IPS-18a (cell line): ENCODE measurements around the gene ZNF669.
A peak's percentile ranks its signal among the peaks of the same experiment; 100 is the strongest.

ENCODE experiments used
- H3K27ac ChIP-seq: one replicate; pipeline ENCODE4 v1.5.1; 2013; ENCODE audit warnings: low read length
- H3K27me3 ChIP-seq: one replicate; pipeline ENCODE4 v1.6.1; 2013; ENCODE audit warnings: mild to moderate bottlenecking, low read length; ENCODE audit not compliant: control insufficient read depth, insufficient read depth
- H3K36me3 ChIP-seq: one replicate; pipeline ENCODE4 v1.6.1; 2013; ENCODE audit warnings: low read depth, low read length; ENCODE audit not compliant: control insufficient read depth
- H3K4me1 ChIP-seq: one replicate; pipeline ENCODE4 v1.6.1; 2013; ENCODE audit warnings: low read depth, low read length; ENCODE audit not compliant: control insufficient read depth
- H3K4me3 ChIP-seq: one replicate; pipeline ENCODE4 v1.5.1; 2013; ENCODE audit warnings: low read length
- H3K9ac ChIP-seq: one replicate; pipeline ENCODE4 v1.6.1; 2013; ENCODE audit warnings: mild to moderate bottlenecking, low read length, moderate library complexity
- H3K9me3 ChIP-seq: one replicate; pipeline ENCODE4 v1.6.1; 2013; ENCODE audit warnings: low read depth, low read length; ENCODE audit not compliant: control insufficient read depth

The ZNF669 gene

GRCh38 chr1:247119600-247120407, 15.6 kb upstream of the ZNF669 start:
- no peaks in the 10 kb centered on the region for H3K27me3 ChIP-seq
- no peak overlapping the region for H3K9ac ChIP-seq
- H3K4me3 ChIP-seq: no peak overlapping the region
- H3K27ac ChIP-seq: no peak overlapping the region
- H3K36me3 ChIP-seq: no peaks in the 10 kb centered on the region
- no peaks in the 10 kb centered on the region for H3K4me1 ChIP-seq
- no peaks in the 10 kb centered on the region for H3K9me3 ChIP-seq

GRCh38 chr1:247118946-247119446, 14.8 kb upstream of the ZNF669 start:
- no peak overlapping the region for H3K9ac ChIP-seq
- no peaks in the 10 kb centered on the region for H3K9me3 ChIP-seq
- no peak overlapping the region for H3K27ac ChIP-seq
- H3K4me3 ChIP-seq: no peak overlapping the region
- no peaks in the 10 kb centered on the region for H3K36me3 ChIP-seq
- H3K4me1 ChIP-seq: no peaks in the 10 kb centered on the region
- H3K27me3 ChIP-seq: no peaks in the 10 kb centered on the region

- H3K9me3 ChIP-seq: no peaks in the 10 kb centered on the region
- no peaks in the 10 kb centered on the region for H3K4me1 ChIP-seq
- no peak overlapping the region for H3K27ac ChIP-seq
- no peak overlapping the region for H3K4me3 ChIP-seq
- H3K27me3 ChIP-seq: peaks cover 29% of the 10 kb centered on the region
- H3K9ac ChIP-seq: no peak overlapping the region
- H3K36me3 ChIP-seq: no peaks in the 10 kb centered on the region
Measured at GRCh38 chr1:247115545-247115944, 11.4 kb upstream of the ZNF669 start.

GRCh38 chr1:247115141-247115510, 11.0 kb upstream of the ZNF669 start:
- no peak overlapping the region for H3K4me3 ChIP-seq
- no peak overlapping the region for H3K9ac ChIP-seq
- peaks cover 33% of the 10 kb centered on the region for H3K27me3 ChIP-seq
- H3K9me3 ChIP-seq: no peaks in the 10 kb centered on the region
- no peaks in the 10 kb centered on the region for H3K4me1 ChIP-seq
- H3K27ac ChIP-seq: no peak overlapping the region
- H3K36me3 ChIP-seq: no peaks in the 10 kb centered on the region

- H3K9ac ChIP-seq: no peak overlapping the region
- no peaks in the 10 kb centered on the region for H3K9me3 ChIP-seq
- H3K27ac ChIP-seq: no peak overlapping the region
- peaks cover 39% of the 10 kb centered on the region for H3K27me3 ChIP-seq
- H3K4me1 ChIP-seq: no peaks in the 10 kb centered on the region
- no peaks in the 10 kb centered on the region for H3K36me3 ChIP-seq
- no peak overlapping the region for H3K4me3 ChIP-seq
Measured at GRCh38 chr1:247114351-247115140, 10.4 kb upstream of the ZNF669 start.

GRCh38 chr1:247113733-247114271, 9.6 kb upstream of the ZNF669 start:
- no peak overlapping the region for H3K27ac ChIP-seq
- H3K36me3 ChIP-seq: no peaks in the 10 kb centered on the region
- H3K27me3 ChIP-seq: peaks cover 46% of the 10 kb centered on the region
- no peak overlapping the region for H3K4me3 ChIP-seq
- H3K9me3 ChIP-seq: no peaks in the 10 kb centered on the region
- H3K4me1 ChIP-seq: no peaks in the 10 kb centered on the region
- no peak overlapping the region for H3K9ac ChIP-seq

- Histone ChIP-seq H3K9me3 (no peaks in the 10 kb centered on the region), H3K9ac (no peak overlapping the region), H3K27me3 (peaks cover 48% of the 10 kb centered on the region), H3K36me3 (no peaks in the 10 kb centered on the region), H3K27ac (no peak overlapping the region), H3K4me1 (no peaks in the 10 kb centered on the region), H3K4me3 (no peak overlapping the region)
Measured at GRCh38 chr1:247113094-247113497, 8.9 kb upstream of the ZNF669 start.

- Histone ChIP-seq H3K9me3 (no peaks in the 10 kb centered on the region), H3K27ac (no peak overlapping the region)
Measured at GRCh38 chr1:247112479-247112781, 8.3 kb upstream of the ZNF669 start.

GRCh38 chr1:247111700-247112478, 7.7 kb upstream of the ZNF669 start:
- H3K4me1 ChIP-seq: no peaks in the 10 kb centered on the region
- H3K4me3 ChIP-seq: peak overlapping the region; percentile 65
- no peak overlapping the region for H3K9ac ChIP-seq
- no peak overlapping the region for H3K27ac ChIP-seq
- H3K27me3 ChIP-seq: peaks cover 48% of the 10 kb centered on the region
- H3K9me3 ChIP-seq: no peaks in the 10 kb centered on the region
- H3K36me3 ChIP-seq: no peaks in the 10 kb centered on the region

More at GRCh38 chr1:247112479-247112781, 8.3 kb upstream of the ZNF669 start:
- Histone ChIP-seq H3K27me3 (peaks cover 48% of the 10 kb centered on the region), H3K4me1 (no peaks in the 10 kb centered on the region), H3K4me3 (peak overlapping the region; percentile 65), H3K9ac (no peak overlapping the region), H3K36me3 (no peaks in the 10 kb centered on the region)

- Histone ChIP-seq H3K4me3 (peak overlapping the region; percentile 65), H3K9ac (no peak overlapping the region), H3K9me3 (no peaks in the 10 kb centered on the region)
Measured at GRCh38 chr1:247111259-247111699, 7.1 kb upstream of the ZNF669 start.

GRCh38 chr1:247110627-247111258, 6.6 kb upstream of the ZNF669 start:
- peak overlapping the region; percentile 65 for H3K4me3 ChIP-seq
- H3K9ac ChIP-seq: no peak overlapping the region
- H3K36me3 ChIP-seq: no peaks in the 10 kb centered on the region
- peaks cover 8% of the 10 kb centered on the region for H3K4me1 ChIP-seq
- H3K27ac ChIP-seq: no peak overlapping the region
- no peaks in the 10 kb centered on the region for H3K9me3 ChIP-seq
- H3K27me3 ChIP-seq: peaks cover 48% of the 10 kb centered on the region

More at GRCh38 chr1:247111259-247111699, 7.1 kb upstream of the ZNF669 start:
- Histone ChIP-seq H3K27me3 (peaks cover 48% of the 10 kb centered on the region), H3K36me3 (no peaks in the 10 kb centered on the region), H3K4me1 (peaks cover 3% of the 10 kb centered on the region), H3K27ac (no peak overlapping the region)
